Neural progenitor cell (in vitro differentiated cells): ENCODE measurements around the gene RIPOR3. TPM values are rescaled to one million over a fixed set of nuclear protein-coding genes. Genes with fewer than 3 reads are reported as not detected.
A peak's percentile ranks its signal among the peaks of the same experiment; 100 is the strongest.

Experiments used
- DNase-seq: peaks from one replicate; pipeline ENCODE4 v3.0.0-alpha.2; 2016; ENCODE audit warnings: low spot score
- H2AFZ ChIP-seq: fragments of 200-600 bp; sonication (generic); replicated peaks from 2 replicates; pipeline ENCODE4 v1.6.1; 2016; ENCODE audit warnings: antibody characterized with exemption
- H3F3A ChIP-seq: fragments of 200-600 bp; sonication (generic); 2 replicates; pipeline ENCODE4 v1.6.1; 2016; ENCODE audit warnings: antibody characterized with exemption, low read depth
- H3K27ac ChIP-seq: fragments of 200-600 bp; sonication (generic); 2 replicates; pipeline ENCODE4 v1.5.1; 2016; ENCODE audit warnings: mild to moderate bottlenecking
- H3K27me3 ChIP-seq: fragments of 200-600 bp; sonication (generic); 2 replicates; pipeline ENCODE4 v1.6.1; 2016; ENCODE audit warnings: mild to moderate bottlenecking, moderate library complexity
- H3K36me3 ChIP-seq: fragments of 200-600 bp; sonication (generic); 2 replicates; pipeline ENCODE4 v1.5.1; 2016
- H3K4me1 ChIP-seq: fragments of 200-600 bp; sonication (generic); 2 replicates; pipeline ENCODE4 v1.6.1; 2016; ENCODE audit warnings: mixed run types
- H3K4me2 ChIP-seq: fragments of 200-600 bp; sonication (generic); 2 replicates; pipeline ENCODE4 v1.6.1; 2016
- H3K4me3 ChIP-seq: fragments of 200-600 bp; sonication (generic); 2 replicates; pipeline ENCODE4 v1.5.1; 2016
- H3K79me2 ChIP-seq: fragments of 200-600 bp; sonication (generic); 2 replicates; pipeline ENCODE4 v1.6.1; 2016; ENCODE audit warnings: low read depth
- H3K9ac ChIP-seq: fragments of 200-600 bp; sonication (generic); 2 replicates; pipeline ENCODE4 v1.6.1; 2016
- H3K9me3 ChIP-seq: fragments of 200-600 bp; sonication (generic); 2 replicates; pipeline ENCODE4 v1.5.1; 2016; ENCODE audit warnings: low read depth
- H4K20me1 ChIP-seq: fragments of 200-600 bp; sonication (generic); 2 replicates; pipeline ENCODE4 v1.6.1; 2016; ENCODE audit warnings: low read depth
- H3K27ac Mint-ChIP-seq: 3 replicates; pipeline ENCODE4 v1.8.0; 2021; ENCODE audit warnings: mixed read lengths
- H3K27me3 Mint-ChIP-seq: 2 replicates; pipeline ENCODE4 v1.8.0; 2022; ENCODE audit warnings: low read depth, mild to moderate bottlenecking, inconsistent platforms, moderate library complexity, mixed read lengths; ENCODE audit not compliant: insufficient read depth
- H3K36me3 Mint-ChIP-seq: 3 replicates; pipeline ENCODE4 v1.8.0; 2021; ENCODE audit warnings: mixed read lengths
- H3K4me1 Mint-ChIP-seq: 3 replicates; pipeline ENCODE4 v1.8.0; 2021; ENCODE audit warnings: mixed read lengths
- H3K4me3 Mint-ChIP-seq: 3 replicates; pipeline ENCODE4 v1.8.0; 2021; ENCODE audit warnings: mild to moderate bottlenecking, moderate library complexity, mixed read lengths
- H3K9me3 Mint-ChIP-seq: 3 replicates; pipeline ENCODE4 v1.8.0; 2020; ENCODE audit warnings: mixed read lengths
- EZH2 ChIP-seq: fragments of 200-600 bp; sonication (generic); IDR thresholded peaks from 2 replicates; pipeline ENCODE4 v1.6.1; 2017; ENCODE audit warnings: antibody characterized with exemption, mild to moderate bottlenecking, moderate library complexity
- EZH2phosphoT487 ChIP-seq: fragments of 200-600 bp; sonication (generic); IDR thresholded peaks from 2 replicates; pipeline ENCODE4 v1.6.1; 2017; ENCODE audit warnings: antibody characterized with exemption
- total RNA-seq: library from RNA; depleted of rRNA; stranded (reverse); fragments of >200 nt; gene quantifications from 2 replicates; pipeline ENCODE4 v1.2.3, GENCODE V29; 2015; ENCODE audit warnings: low replicate concordance
- TF ChIP-seq, protein P1 (sequence below): fragments of 200-600 bp; sonication (generic); IDR thresholded peaks from 2 replicates; pipeline ENCODE4 v1.5.1; 2017; ENCODE audit warnings: antibody characterized with exemption, mild to moderate bottlenecking

Gene RIPOR3
- total RNA-seq, 1 donor from 2014 or later = 1.2 TPM

DNA sequence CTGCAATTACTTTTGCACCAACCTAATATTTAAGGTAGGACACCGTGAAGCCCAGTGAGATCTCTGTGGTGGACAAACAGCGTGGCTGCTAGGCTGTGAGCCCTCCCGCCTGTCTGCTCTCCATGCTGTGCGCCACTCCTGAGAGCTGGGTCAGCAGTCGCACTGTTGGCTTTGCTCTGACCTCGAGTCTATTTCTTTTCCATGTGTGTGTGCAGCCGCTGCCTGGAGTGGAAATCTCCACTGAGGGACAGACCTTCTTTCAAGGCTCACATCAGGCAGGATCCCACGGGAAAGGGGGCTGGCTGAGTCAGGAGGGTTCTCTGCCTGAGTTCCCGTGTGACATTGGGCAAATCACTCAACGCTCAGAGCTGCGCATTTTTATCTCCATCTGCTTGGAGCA lies 27.1 kb downstream of the RIPOR3 start:
- no peak overlapping the region for H3K27ac ChIP-seq
- peaks cover 13% of the 10 kb centered on the region for H3F3A ChIP-seq
- no peak overlapping the region for H2AFZ ChIP-seq
- Mint-ChIP-seq H3K4me3 (peak overlapping the region; percentile 7), H3K27me3 (peaks cover 27% of the 10 kb centered on the region), H3K27ac (no peak overlapping the region), H3K36me3 (no peaks in the 10 kb centered on the region), H3K4me1 (peaks cover 27% of the 10 kb centered on the region), H3K9me3 (no peaks in the 10 kb centered on the region)
- no peak overlapping the region for H3K4me2 ChIP-seq
- H3K4me3 ChIP-seq = no peak overlapping the region
- H3K9me3 ChIP-seq = no peaks in the 10 kb centered on the region
- no peak overlapping the region for H3K9ac ChIP-seq
- no peak for DNase-seq
- TF ChIP-seq, protein P1, sequence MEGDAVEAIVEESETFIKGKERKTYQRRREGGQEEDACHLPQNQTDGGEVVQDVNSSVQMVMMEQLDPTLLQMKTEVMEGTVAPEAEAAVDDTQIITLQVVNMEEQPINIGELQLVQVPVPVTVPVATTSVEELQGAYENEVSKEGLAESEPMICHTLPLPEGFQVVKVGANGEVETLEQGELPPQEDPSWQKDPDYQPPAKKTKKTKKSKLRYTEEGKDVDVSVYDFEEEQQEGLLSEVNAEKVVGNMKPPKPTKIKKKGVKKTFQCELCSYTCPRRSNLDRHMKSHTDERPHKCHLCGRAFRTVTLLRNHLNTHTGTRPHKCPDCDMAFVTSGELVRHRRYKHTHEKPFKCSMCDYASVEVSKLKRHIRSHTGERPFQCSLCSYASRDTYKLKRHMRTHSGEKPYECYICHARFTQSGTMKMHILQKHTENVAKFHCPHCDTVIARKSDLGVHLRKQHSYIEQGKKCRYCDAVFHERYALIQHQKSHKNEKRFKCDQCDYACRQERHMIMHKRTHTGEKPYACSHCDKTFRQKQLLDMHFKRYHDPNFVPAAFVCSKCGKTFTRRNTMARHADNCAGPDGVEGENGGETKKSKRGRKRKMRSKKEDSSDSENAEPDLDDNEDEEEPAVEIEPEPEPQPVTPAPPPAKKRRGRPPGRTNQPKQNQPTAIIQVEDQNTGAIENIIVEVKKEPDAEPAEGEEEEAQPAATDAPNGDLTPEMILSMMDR = no peak
- no peak for TF ChIP-seq EZH2
- no peak for TF ChIP-seq EZH2phosphoT487
- H4K20me1 ChIP-seq = no peaks in the 10 kb centered on the region
- no peaks in the 10 kb centered on the region for H3K4me1 ChIP-seq
- no peaks in the 10 kb centered on the region for H3K36me3 ChIP-seq
- H3K79me2 ChIP-seq = no peaks in the 10 kb centered on the region
- H3K27me3 ChIP-seq = no peaks in the 10 kb centered on the region

DNA sequence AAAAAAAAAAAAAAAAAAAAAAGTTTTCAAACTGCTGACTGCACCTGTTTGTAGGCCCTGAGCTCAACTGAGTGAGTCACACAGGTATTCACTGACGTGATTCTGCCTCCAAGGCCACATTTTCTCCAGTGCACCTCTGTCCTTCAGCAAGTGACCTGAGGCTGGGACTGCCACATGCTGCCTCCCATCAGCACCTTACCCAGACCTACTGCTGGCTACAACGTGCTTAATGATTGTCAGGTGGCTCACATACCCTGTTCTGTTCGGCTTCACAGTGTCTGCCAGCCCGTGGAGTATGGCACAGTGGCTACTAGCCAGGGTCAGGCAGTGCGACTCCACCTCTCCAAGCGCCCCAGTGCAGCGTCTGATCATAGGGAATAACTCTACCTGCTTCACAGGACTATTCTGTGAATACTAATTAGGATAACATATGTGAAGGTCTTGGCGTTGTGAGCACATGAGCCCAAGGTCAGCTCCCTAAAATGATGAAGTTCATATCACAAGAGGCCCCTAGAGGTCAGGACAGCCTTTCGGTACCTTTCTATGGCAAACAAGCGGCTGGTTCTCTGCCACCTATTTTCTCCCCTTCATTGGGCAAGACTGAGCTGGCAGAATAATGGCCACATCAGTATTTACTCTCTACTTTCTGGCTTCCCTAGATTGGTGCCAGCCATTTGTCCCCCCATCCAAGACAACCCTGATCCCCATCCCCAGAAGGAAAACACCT lies 28.1 kb downstream of the RIPOR3 start:
- Histone ChIP-seq H3K36me3 (no peaks in the 10 kb centered on the region), H3K4me3 (no peak overlapping the region), H3K9ac (no peak overlapping the region), H4K20me1 (no peaks in the 10 kb centered on the region), H3K27me3 (no peaks in the 10 kb centered on the region), H3F3A (peaks cover 13% of the 10 kb centered on the region), H3K9me3 (no peaks in the 10 kb centered on the region), H3K4me2 (no peak overlapping the region), H3K4me1 (no peaks in the 10 kb centered on the region), H3K79me2 (no peaks in the 10 kb centered on the region), H2AFZ (no peak overlapping the region), H3K27ac (no peak overlapping the region)
- no peak for DNase-seq
- Mint-ChIP-seq H3K4me1 (peaks cover 27% of the 10 kb centered on the region), H3K36me3 (no peaks in the 10 kb centered on the region), H3K4me3 (no peak overlapping the region), H3K27ac (peak overlapping the region; percentile 68), H3K9me3 (no peaks in the 10 kb centered on the region), H3K27me3 (peaks cover 21% of the 10 kb centered on the region)
- TF ChIP-seq, protein P1 = no peak
- TF ChIP-seq EZH2phosphoT487 (no peak), EZH2 (no peak)

DNA sequence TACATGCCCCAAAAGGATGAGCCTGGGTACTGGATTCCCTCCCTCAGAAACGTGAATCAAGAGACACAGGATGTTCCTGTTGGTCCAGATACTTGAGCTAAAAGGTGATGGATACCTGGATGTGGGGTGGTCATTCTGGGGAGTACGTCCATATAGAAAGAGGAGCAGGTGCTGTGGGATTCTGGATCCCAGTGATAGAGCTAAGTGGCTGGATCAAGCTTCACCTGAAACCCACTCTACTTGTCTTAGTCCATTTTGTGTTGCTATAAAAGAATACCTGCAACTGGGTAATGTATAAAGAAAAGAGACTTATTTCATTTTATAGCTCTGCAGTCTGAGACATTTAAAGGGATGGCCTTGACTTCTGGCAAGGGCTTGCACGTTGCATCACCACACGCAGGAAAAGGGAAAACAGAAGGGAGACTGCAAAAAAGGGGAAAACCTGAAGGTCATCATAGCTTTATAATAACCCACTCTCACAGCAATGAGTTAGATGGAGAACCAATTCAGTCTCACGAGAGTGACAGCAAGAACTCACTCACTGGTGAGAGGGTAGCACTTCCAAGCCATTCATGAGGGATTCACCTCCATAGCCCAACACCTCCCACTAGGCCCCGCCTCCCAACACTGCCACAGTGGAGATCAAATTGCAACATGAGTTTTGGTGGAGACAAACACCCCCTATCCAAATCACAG lies 31.2 kb downstream of the RIPOR3 start:
- DNase-seq = no peak
- H3F3A ChIP-seq = peaks cover 16% of the 10 kb centered on the region
- TF ChIP-seq, protein P1 = no peak
- TF ChIP-seq EZH2phosphoT487 (no peak), EZH2 (no peak)
- H3K4me1 Mint-ChIP-seq = peaks cover 25% of the 10 kb centered on the region
- peaks cover 16% of the 10 kb centered on the region for H3K27me3 Mint-ChIP-seq
- H3K9ac ChIP-seq = no peak overlapping the region
- no peaks in the 10 kb centered on the region for H4K20me1 ChIP-seq
- no peak overlapping the region for H3K27ac ChIP-seq
- H3K4me3 ChIP-seq = no peak overlapping the region
- H3K27ac Mint-ChIP-seq = peak overlapping the region; percentile 53
- H3K79me2 ChIP-seq = no peaks in the 10 kb centered on the region
- no peaks in the 10 kb centered on the region for H3K9me3 ChIP-seq
- H3K27me3 ChIP-seq = no peaks in the 10 kb centered on the region
- no peak overlapping the region for H3K4me2 ChIP-seq
- no peaks in the 10 kb centered on the region for H3K9me3 Mint-ChIP-seq
- peaks cover 7% of the 10 kb centered on the region for H3K4me1 ChIP-seq
- no peak overlapping the region for H3K4me3 Mint-ChIP-seq
- H2AFZ ChIP-seq = no peak overlapping the region
- no peaks in the 10 kb centered on the region for H3K36me3 ChIP-seq
- H3K36me3 Mint-ChIP-seq = no peaks in the 10 kb centered on the region
